GM21576 (cell line): Measurements from ENCODE around the gene SLC16A12.

Experiments used
- ATAC-seq: cut with Tn5 transposase; IDR thresholded peaks from one replicate; pipeline ENCODE4 v1.9.1; 2021; ENCODE audit warnings: mild to moderate bottlenecking, moderate library complexity; ENCODE audit not compliant: unreplicated experiment

The SLC16A12 gene, protein sequence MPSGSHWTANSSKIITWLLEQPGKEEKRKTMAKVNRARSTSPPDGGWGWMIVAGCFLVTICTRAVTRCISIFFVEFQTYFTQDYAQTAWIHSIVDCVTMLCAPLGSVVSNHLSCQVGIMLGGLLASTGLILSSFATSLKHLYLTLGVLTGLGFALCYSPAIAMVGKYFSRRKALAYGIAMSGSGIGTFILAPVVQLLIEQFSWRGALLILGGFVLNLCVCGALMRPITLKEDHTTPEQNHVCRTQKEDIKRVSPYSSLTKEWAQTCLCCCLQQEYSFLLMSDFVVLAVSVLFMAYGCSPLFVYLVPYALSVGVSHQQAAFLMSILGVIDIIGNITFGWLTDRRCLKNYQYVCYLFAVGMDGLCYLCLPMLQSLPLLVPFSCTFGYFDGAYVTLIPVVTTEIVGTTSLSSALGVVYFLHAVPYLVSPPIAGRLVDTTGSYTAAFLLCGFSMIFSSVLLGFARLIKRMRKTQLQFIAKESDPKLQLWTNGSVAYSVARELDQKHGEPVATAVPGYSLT

DNA sequence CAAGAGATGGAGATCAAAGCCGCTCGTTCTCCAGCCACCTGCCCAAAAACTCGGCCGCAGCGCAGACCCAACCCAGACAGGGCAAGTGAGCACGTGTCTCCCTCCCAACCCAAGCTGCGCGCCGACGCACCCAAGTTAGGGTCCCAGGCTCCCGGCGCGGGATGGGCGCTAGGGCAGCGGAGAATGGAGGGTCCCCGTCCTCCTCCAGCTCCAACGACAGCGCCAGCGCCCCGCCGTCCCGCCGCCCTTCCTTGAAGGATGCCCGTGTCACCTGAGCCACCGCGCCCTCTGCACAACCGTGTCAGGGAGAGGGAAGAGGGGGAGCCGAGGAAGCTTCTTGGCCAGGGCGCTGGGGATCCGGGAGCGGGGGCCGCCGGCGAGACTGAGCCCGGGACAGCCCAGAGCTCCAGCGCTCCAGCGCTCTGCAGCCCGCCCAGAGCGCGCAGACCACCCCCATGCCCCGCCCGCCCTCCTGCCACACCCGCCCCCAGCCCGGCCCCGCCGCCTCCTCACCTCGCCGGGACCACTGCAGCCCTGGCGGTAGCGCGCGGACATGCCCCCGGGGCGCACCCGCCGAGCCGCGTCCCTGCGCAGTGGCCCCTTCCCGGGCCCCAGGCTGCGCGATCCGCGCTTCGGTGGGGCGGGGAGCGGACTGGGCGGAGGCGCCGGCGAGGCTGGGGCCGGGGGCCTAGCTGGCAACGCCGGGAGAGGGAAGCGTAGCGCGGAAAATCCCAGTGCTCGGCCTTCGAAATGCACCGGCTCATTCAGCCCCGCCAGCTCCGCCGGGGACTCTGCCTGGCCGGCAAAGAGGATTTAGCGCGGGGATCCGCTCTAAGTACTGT lies at the start of gene SLC16A12:
SLC16A12 (minus strand) TSS at position 424 of the 842 bp plus-strand sequence. CDS start 73,016 bp downstream, outside the sequence.
- ATAC-seq, result no peak

DNA sequence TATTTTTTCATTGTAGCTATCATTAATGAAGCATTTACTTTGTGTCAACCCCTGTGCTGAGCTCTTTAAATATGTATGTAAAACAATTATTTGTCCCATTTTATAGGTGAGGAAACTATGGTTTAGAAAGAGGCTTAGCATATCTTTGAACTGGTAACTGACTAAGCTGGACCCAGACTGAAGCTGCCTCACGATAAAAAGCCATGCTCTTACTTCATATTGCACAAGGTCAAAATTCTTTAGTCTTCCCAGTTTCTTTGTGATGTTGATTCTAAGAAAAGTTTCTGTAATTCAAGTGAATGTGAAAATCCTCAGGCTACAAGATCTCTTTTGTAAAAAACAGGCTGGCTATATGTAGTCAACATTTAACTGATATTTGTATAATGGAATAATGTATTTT lies 46.6 kb upstream of the SLC16A12 start:
- ATAC-seq, result no peak

DNA sequence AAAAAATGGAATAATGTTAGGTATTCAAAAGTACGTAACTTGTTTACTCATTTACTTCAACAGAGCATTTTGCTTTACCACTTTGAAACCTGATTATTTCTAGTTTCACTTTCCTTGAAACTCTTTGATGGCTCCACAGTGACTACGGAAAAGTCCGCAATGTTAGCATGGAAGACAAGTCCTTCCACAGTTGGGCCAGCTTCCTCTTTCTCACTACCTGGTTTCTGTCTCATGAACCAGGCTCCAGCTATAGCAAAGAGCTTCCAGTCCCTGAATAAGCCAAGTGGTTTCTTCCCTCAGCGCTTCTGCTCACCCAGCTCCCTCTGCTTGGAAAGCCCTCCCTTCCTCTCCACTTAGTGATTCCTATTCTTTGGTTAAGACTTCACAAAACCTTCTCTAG lies 44.8 kb upstream of the SLC16A12 start:
- ATAC-seq, result no peak

- ATAC-seq, result no peak
These were observed 41.3 kb upstream of the SLC16A12 start for GRCh38 chr10:89576696-89577095.

DNA sequence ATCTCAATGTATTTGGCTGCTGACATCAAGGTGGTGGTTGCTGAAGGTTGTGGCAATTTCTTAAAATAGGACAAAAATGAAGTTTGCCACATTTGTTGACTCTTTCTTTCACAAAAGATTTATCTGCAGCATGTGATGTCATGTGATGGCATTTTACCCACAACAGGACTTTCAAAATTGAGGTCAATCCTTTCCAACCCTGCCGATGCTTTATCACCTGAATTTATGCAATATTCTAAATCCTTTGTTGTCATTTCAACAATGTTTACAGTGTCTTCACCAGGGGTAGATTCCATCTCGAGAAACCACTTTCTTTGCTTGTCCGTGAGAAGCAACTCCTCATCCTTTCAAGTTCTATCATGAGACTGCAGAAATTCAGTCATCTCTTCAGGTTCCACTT lies 40.6 kb upstream of the SLC16A12 start:
- ATAC-seq, result no peak

GRCh38 chr10:89575031-89575430 lies 39.6 kb upstream of the SLC16A12 start:
- no peak for ATAC-seq

DNA sequence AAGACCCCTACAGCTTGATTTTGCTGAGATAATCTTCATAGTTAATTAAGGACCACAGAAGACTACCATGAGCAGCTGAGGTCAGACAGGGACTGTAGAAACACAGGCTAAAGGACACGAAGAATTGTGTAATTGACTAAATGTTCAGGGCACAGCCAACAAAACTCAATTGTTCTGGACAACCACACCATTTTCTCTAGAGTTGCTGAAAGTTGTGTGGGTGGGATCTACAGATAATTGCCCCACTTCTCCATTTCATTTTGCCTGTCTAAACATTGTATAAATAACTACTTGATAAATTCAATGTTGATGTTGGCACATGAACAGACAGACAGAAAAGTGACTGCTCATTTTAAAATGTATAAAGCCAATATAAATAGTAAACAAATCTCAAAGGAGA lies 39.0 kb upstream of the SLC16A12 start:
- no peak for ATAC-seq

- ATAC-seq, result no peak
These were observed 32.3 kb upstream of the SLC16A12 start for GRCh38 chr10:89567576-89568245.

- ATAC-seq, result no peak
These were observed 31.6 kb upstream of the SLC16A12 start for GRCh38 chr10:89566992-89567391.

GRCh38 chr10:89566095-89566950 lies 30.9 kb upstream of the SLC16A12 start:
- no peak for ATAC-seq

GRCh38 chr10:89565180-89565579 lies 29.8 kb upstream of the SLC16A12 start:
- ATAC-seq, result no peak

DNA sequence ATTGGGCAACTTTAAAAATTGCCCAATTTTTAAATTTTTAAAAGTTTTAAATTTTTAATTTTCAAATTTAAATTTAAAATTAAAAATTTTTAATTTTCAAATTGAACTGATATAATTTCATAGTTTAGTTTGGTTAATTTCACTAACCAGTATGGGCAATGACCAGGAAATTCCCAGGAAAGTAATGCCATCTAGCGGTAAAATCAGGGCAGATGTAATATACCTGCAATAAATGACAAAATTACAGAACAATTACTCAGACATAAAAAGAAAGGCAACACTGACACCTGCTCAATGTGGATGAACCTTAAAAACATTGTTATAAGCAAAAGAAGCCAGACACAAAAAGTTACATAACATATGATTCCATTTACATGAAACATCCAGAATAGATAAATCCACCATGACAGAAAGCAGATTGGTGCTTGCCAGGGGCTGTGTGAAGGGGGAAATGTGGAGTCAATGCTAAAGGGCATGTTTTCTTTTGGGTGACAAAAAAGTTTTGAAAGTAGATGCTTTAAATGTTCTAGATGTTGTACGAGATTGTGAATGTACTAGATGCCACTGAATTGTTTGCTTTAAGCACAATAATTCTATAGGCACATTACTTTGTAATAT lies 28.6 kb upstream of the SLC16A12 start:
- no peak for ATAC-seq

GRCh38 chr10:89563311-89563710 lies 27.9 kb upstream of the SLC16A12 start:
- no peak for ATAC-seq

- no peak for ATAC-seq
These were observed 21.2 kb upstream of the SLC16A12 start for GRCh38 chr10:89556600-89556999.

GRCh38 chr10:89555688-89556445 lies 20.5 kb upstream of the SLC16A12 start:
- ATAC-seq, result no peak

- ATAC-seq, result no peak
These were observed 19.0 kb upstream of the SLC16A12 start for GRCh38 chr10:89554433-89554832.

GRCh38 chr10:89553064-89553734 lies 17.8 kb upstream of the SLC16A12 start:
- ATAC-seq, result no peak

DNA sequence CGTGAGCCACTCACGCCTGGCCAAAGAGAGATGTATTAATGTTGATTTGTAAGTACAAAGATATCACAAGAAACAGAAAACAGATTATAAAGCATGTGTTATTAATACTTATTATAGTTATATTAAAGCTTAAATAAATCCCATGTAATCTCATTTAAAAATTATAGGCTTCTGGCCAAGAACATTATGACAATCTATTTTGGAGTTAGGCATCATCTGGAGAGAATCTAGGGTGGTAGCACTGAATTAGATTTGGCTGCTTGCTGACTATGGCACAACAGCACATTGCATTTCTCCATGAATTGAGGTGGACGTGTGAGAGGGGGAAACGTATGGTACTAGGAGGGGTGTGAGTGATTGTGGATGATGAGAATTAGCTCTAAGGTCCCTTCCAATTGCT lies 16.8 kb upstream of the SLC16A12 start:
- no peak for ATAC-seq

- ATAC-seq, result no peak
These were observed 15.1 kb upstream of the SLC16A12 start for GRCh38 chr10:89550509-89550908.
